CD4-positive, alpha-beta T cell treated with Interleukin-15 for 4 hours (primary cell): ENCODE results near the gene SURF2.
A peak's percentile ranks its signal among the peaks of the same experiment; 100 is the strongest.

Source experiments
- DNase-seq: peaks from one replicate; pipeline ENCODE4 v3.0.0-alpha.2; 2020; ENCODE audit warnings: low spot score

SURF2 gene

GRCh38 chr9:133401588-133401987 is 45.2 kb downstream of the SURF2 start:
- no peak for DNase-seq

GRCh38 chr9:133402689-133403088 is 46.3 kb downstream of the SURF2 start:
- DNase-seq: no peak

GRCh38 chr9:133403766-133404453 is 47.6 kb downstream of the SURF2 start:
- DNase-seq: peak; percentile 67

GRCh38 chr9:133404454-133405002 is 48.2 kb downstream of the SURF2 start:
- DNase-seq: no peak

- no peak for DNase-seq
Observed at GRCh38 chr9:133405508-133406438, 49.4 kb downstream of the SURF2 start.

GRCh38 chr9:133406480-133407307 is 50.3 kb downstream of the SURF2 start:
- DNase-seq: peak; percentile 83

DNA sequence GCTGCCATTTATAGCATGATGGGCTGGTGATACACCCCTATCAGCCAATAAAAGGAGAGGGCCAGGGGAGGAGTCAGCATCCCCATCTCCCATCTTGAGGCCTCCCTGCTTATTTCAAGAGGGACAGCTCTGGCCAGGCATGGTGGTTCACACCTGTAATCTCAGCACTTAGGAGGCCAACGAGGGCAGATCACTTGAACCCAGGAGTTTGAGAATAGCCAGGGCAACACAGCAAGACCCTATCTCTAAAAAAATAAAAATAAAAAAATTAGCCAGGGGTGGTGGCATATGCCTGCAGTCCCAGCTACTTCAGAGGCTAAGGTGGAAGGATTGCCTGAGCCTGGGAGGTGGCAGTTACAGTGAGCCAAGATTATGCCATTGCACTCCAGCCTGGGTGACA is 51.7 kb downstream of the SURF2 start:
- no peak for DNase-seq
